GM23338 (cell line): ENCODE measurements around the gene FNIP2.

Source experiments
- CREB1 ChIP-seq: fragments of 250-450 bp; sonication (Bioruptor Pico); IDR thresholded peaks from 2 replicates; pipeline ENCODE4 v1.5.0; 2020; ENCODE audit warnings: low read depth, mild to moderate bottlenecking, moderate library complexity
- CTCF ChIP-seq, 2 experiments: fragments of 200-600 bp in 1 of 2; sonication (generic) in 1 of 2; conservative IDR thresholded peaks; 2 replicates each; pipeline versions ENCODE4 v1.5.1 to v1.6.1; 2016 to 2017; ENCODE audit warnings: antibody characterized with exemption in 2 of 2, low read depth in 2 of 2, mild to moderate bottlenecking in 2 of 2, moderate library complexity in 1 of 2
- EZH2 ChIP-seq: fragments of 200-600 bp; sonication (generic); IDR thresholded peaks from one replicate; pipeline ENCODE4 v1.8.0; 2017; ENCODE audit warnings: antibody characterized with exemption, mild to moderate bottlenecking, low read depth; ENCODE audit not compliant: unreplicated experiment
- EZH2phosphoT487 ChIP-seq: fragments of 200-600 bp; sonication (generic); IDR thresholded peaks from one replicate; pipeline ENCODE4 v1.8.1; 2018; ENCODE audit warnings: antibody characterized with exemption; ENCODE audit not compliant: unreplicated experiment
- JUNB ChIP-seq: IDR thresholded peaks from one replicate; pipeline ENCODE4 v1.6.1; 2016; ENCODE audit warnings: antibody characterized with exemption; ENCODE audit not compliant: unreplicated experiment
- NANOG ChIP-seq: IDR thresholded peaks from 2 replicates; pipeline ENCODE4 v1.6.1; 2016; ENCODE audit warnings: antibody characterized with exemption, borderline replicate concordance
- POLR2AphosphoS5 ChIP-seq: IDR thresholded peaks from 2 replicates; pipeline ENCODE4 v1.6.1; 2016; ENCODE audit warnings: antibody characterized with exemption, low read depth
- STAT1 ChIP-seq: IDR thresholded peaks from one replicate; pipeline ENCODE4 v1.6.1; 2016; ENCODE audit warnings: antibody characterized with exemption; ENCODE audit not compliant: unreplicated experiment
- TF ChIP-seq, protein P1 (sequence below): IDR thresholded peaks from one replicate; pipeline ENCODE4 v1.6.1; 2018; ENCODE audit warnings: antibody characterized with exemption; ENCODE audit not compliant: unreplicated experiment
- TF ChIP-seq, protein P2 (sequence below): fragments of 250-450 bp; sonication (Bioruptor Pico); IDR thresholded peaks from 2 replicates; pipeline ENCODE4 v1.5.0; 2020; ENCODE audit warnings: mild to moderate bottlenecking, moderate library complexity
- TF ChIP-seq, protein P3 (sequence below): IDR thresholded peaks from 2 replicates; pipeline ENCODE4 v1.6.1; 2016; ENCODE audit warnings: antibody characterized with exemption

DNA sequence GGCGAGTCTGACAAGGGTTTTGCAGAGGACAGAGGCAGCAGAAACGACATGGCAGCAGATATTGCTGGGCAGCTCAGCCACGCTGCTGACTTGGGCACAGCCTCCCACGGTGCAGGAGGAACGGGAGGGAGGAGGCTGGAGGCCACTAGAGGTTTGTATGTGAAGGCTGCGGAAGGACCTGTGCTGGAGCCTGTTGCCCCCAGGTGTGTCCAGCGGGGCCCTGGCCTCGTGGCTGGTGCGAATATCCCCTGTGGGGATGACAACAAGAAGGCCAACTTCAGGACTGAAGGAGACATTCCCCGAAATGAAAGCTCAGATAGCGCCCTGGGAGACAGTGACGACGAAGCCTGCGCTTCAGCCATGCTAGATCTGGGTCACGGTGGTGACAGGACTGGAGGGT lies 100.2 kb downstream of the FNIP2 start:
- TF ChIP-seq CTCF (conservative IDR thresholded peaks at IDR 0.05; ENCODE audit: low read depth in 2 of 2) (no peak), EZH2 (no peak), POLR2AphosphoS5 (no peak), CREB1 (CRISPR knock-in tag) (no peak), EZH2phosphoT487 (no peak), JUNB (no peak), NANOG (no peak), STAT1 (no peak)
- TF ChIP-seq, protein P1, sequence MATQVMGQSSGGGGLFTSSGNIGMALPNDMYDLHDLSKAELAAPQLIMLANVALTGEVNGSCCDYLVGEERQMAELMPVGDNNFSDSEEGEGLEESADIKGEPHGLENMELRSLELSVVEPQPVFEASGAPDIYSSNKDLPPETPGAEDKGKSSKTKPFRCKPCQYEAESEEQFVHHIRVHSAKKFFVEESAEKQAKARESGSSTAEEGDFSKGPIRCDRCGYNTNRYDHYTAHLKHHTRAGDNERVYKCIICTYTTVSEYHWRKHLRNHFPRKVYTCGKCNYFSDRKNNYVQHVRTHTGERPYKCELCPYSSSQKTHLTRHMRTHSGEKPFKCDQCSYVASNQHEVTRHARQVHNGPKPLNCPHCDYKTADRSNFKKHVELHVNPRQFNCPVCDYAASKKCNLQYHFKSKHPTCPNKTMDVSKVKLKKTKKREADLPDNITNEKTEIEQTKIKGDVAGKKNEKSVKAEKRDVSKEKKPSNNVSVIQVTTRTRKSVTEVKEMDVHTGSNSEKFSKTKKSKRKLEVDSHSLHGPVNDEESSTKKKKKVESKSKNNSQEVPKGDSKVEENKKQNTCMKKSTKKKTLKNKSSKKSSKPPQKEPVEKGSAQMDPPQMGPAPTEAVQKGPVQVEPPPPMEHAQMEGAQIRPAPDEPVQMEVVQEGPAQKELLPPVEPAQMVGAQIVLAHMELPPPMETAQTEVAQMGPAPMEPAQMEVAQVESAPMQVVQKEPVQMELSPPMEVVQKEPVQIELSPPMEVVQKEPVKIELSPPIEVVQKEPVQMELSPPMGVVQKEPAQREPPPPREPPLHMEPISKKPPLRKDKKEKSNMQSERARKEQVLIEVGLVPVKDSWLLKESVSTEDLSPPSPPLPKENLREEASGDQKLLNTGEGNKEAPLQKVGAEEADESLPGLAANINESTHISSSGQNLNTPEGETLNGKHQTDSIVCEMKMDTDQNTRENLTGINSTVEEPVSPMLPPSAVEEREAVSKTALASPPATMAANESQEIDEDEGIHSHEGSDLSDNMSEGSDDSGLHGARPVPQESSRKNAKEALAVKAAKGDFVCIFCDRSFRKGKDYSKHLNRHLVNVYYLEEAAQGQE = no peak
- TF ChIP-seq, protein P2, sequence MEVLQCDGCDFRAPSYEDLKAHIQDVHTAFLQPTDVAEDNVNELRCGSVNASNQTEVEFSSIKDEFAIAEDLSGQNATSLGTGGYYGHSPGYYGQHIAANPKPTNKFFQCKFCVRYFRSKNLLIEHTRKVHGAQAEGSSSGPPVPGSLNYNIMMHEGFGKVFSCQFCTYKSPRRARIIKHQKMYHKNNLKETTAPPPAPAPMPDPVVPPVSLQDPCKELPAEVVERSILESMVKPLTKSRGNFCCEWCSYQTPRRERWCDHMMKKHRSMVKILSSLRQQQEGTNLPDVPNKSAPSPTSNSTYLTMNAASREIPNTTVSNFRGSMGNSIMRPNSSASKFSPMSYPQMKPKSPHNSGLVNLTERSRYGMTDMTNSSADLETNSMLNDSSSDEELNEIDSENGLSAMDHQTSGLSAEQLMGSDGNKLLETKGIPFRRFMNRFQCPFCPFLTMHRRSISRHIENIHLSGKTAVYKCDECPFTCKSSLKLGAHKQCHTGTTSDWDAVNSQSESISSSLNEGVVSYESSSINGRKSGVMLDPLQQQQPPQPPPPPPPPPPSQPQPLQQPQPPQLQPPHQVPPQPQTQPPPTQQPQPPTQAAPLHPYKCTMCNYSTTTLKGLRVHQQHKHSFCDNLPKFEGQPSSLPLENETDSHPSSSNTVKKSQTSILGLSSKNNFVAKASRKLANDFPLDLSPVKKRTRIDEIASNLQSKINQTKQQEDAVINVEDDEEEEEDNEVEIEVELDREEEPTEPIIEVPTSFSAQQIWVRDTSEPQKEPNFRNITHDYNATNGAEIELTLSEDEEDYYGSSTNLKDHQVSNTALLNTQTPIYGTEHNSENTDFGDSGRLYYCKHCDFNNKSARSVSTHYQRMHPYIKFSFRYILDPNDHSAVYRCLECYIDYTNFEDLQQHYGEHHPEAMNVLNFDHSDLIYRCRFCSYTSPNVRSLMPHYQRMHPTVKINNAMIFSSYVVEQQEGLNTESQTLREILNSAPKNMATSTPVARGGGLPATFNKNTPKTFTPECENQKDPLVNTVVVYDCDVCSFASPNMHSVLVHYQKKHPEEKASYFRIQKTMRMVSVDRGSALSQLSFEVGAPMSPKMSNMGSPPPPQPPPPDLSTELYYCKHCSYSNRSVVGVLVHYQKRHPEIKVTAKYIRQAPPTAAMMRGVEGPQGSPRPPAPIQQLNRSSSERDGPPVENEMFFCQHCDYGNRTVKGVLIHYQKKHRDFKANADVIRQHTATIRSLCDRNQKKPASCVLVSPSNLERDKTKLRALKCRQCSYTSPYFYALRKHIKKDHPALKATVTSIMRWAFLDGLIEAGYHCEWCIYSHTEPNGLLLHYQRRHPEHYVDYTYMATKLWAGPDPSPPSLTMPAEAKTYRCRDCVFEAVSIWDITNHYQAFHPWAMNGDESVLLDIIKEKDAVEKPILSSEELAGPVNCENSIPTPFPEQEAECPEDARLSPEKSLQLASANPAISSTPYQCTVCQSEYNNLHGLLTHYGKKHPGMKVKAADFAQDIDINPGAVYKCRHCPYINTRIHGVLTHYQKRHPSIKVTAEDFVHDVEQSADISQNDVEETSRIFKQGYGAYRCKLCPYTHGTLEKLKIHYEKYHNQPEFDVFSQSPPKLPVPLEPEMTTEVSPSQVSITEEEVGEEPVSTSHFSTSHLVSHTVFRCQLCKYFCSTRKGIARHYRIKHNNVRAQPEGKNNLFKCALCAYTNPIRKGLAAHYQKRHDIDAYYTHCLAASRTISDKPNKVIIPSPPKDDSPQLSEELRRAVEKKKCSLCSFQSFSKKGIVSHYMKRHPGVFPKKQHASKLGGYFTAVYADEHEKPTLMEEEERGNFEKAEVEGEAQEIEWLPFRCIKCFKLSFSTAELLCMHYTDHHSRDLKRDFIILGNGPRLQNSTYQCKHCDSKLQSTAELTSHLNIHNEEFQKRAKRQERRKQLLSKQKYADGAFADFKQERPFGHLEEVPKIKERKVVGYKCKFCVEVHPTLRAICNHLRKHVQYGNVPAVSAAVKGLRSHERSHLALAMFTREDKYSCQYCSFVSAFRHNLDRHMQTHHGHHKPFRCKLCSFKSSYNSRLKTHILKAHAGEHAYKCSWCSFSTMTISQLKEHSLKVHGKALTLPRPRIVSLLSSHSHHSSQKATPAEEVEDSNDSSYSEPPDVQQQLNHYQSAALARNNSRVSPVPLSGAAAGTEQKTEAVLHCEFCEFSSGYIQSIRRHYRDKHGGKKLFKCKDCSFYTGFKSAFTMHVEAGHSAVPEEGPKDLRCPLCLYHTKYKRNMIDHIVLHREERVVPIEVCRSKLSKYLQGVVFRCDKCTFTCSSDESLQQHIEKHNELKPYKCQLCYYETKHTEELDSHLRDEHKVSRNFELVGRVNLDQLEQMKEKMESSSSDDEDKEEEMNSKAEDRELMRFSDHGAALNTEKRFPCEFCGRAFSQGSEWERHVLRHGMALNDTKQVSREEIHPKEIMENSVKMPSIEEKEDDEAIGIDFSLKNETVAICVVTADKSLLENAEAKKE (CRISPR knock-in tag) = no peak
- TF ChIP-seq, protein P3, sequence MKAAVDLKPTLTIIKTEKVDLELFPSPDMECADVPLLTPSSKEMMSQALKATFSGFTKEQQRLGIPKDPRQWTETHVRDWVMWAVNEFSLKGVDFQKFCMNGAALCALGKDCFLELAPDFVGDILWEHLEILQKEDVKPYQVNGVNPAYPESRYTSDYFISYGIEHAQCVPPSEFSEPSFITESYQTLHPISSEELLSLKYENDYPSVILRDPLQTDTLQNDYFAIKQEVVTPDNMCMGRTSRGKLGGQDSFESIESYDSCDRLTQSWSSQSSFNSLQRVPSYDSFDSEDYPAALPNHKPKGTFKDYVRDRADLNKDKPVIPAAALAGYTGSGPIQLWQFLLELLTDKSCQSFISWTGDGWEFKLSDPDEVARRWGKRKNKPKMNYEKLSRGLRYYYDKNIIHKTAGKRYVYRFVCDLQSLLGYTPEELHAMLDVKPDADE = no peak
